Placental epithelial cell (primary cell): ENCODE data around the gene DPH7. TPM values are rescaled to one million over a fixed set of nuclear protein-coding genes. Genes with fewer than 3 reads are reported as not detected.

ENCODE experiments used
- total RNA-seq: library from RNA; depleted of rRNA; stranded (reverse); fragments of >200 nt; gene quantifications from 2 replicates; pipeline ENCODE4 v1.2.3, GENCODE V29; 2012

DPH7 gene
- total RNA-seq, result 17.1 and 17.3 TPM in 2 replicates

DNA sequence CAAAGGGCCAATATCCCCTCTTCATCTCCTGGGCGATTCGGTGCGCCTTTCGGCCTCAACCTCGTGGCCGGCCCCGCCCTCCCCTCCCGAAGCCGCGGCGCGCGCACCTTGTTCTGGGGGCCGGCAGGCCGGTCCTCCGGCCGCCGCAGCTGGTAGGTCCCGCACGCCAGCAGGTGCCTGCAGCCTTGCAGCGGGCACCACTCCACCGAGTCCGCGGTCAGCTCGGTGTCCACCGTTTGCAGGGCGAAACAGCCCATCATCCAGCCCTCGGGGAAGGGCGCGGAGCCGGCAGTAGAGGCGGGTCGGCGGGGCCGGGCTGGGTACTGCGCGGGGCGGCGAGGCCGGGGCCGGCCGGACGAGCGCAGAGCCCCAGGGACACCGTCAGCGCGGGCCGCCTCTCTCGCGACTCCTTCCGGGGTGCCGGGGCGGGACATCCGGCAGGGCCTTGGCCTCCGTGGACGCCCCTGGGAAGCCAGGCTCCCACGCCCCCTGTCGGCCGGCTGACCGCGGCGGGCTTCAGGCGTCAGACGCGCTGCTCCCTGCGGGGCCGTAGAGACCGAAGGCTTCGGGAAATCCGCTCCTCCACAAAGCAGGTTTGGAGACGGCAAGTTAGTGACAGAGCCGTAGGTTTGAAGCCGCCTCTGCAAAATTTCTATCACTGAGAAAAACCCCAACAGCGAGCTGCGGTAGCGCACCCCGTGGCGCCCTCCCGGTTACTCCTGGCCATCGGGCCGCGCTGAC, at the start of gene DPH7:
Gene DPH7, minus strand, starts transcription at position 408 of the 741 bp plus-strand sequence. Its CDS starts 148 bp downstream, at position 260.

GRCh38 chr9:137618105-137619067, 39.7 kb upstream of the DPH7 start, which contains the start of gene EHMT1:
Gene EHMT1 (plus strand): TSS chr9:137619005. CDS start chr9:137619029, 24 bp downstream.

DNA sequence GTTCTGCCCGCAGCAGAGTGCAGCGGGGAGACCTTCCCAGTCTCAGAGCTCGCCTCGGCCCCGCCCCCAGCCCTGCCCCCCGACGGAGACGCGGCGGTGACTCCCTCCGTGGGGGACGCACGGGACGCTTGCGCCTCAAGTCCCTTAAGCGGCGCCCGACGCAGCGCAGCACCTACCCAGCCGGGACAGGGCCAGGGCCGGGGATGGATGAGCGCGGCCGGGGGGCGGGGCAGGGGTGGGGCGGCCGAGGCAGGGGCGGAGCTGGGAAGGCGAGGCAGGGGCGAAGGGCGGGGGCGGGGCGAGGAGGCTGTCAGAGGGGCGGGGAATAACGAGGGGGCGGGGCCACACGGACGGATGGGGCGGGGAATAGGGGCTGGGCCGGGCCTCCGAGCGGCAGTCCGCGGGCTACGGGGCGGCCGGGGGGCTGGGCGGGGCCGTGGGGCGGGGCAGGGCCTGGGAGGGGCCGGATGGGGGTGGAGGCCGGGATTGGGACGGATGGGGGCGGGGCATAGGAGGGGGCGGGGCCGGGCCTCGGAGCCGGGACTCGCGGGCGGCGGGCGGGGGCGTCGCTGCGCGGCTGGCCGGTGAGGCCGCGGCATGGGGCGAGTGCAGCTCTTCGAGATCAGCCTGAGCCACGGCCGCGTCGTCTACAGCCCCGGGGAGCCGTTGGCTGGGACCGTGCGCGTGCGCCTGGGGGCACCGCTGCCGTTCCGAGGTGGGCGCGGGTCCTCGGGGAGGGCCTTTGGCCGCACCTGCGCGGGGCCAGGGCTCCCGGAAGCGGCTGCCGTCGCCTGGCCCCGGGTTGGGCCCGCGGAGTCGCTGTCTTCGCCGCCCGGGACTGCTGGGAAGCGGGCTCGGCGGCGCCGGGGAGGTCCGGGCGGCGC, 26.6 kb upstream of the DPH7 start, which contains the start of gene ARRDC1:
Gene ARRDC1, plus strand, starts transcription at position 566 of the 884 bp plus-strand sequence. Its CDS starts 32 bp downstream, at position 598.

DNA sequence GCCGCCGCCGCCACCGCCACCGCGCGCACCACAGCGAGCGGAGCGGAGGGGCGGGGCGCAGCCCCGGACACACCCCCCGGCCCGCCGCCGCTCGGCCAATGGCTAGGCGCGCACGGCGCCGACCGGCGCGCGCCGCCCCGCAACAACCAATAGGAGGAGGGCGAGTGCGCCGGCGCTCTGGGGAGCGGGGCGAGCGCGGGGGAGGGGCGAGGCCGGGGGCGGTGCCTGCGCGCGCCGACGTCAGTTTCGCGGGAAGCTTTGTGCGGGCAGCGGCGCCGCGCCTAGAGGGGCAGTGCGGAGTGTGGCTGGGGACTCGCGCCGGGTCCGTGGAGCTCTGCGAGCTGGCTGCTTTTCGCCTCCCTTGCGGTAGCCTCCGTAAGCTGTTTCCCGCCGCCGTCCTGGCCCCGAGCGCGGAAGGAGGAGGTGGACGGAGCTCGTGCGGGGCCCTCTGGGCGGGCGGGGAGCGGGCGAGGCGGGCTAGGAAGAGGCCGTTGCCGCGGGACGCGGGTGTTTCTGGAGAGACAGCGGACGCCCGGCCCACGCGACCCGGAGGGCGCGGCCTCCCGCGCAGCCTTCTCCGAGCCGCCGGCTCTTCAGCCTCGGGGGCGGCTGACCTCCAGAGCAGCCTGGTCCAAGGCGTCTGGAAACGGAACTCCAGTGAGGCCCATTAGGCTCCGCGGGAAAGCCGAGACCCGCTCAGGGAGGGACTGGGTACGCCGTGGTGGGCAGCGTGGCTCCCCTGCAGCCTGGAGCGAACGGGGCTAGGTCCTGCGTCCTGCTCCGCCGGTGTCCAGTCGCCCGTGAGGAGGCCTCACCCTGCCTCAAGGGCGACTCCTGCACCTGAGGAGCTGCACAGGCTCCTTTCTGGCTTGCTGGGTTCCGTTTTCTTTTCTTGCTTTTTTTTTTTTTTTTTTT, 12.0 kb upstream of the DPH7 start, which contains the start of gene ZMYND19:
Gene ZMYND19, minus strand, starts transcription at position 44 of the 915 bp plus-strand sequence. CDS start 249 bp downstream, outside the sequence.

DNA sequence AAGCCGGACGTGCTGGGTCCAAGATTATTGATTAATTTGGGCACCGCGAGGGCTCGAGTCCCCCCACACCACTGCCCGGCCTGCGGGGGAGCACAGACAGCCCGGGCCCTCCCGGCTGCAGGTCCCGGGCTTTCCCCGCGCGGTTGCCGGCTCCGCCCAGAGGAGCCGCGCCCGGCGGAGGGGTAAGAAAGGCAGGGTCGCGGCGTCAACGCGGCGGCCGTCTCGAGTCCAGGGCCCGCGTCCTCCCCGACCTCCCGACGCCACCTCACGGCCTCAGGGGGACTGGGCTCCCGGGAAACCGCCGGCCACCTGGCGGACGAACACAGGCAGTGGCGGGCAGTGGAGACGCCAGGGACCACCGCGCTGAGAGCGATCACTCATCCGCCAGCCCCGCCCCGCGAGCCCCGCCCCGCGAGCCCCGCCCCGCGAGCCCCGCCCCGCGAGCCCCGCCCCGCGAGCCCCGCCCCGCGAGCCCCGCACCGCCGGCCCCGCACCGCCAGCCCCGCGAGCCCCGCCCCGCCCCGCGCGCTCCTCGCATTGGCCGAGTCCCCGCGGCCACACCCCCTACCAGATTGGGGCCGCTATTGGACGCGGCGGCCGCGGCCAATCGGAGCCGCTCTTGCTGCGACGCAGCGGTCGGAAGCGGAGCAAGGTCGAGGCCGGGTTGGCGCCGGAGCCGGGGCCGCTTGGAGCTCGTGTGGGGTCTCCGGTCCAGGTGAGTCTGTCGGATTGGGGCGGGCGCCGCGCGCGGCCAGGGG, 27.3 kb downstream of the DPH7 start, which contains the start of gene MRPL41:
Gene MRPL41, plus strand, starts transcription at position 616 of the 758 bp plus-strand sequence. CDS start 203 bp downstream, outside the sequence.

GRCh38 chr9:137550231-137550621, 28.5 kb downstream of the DPH7 start, which contains the start of gene PNPLA7:
Gene PNPLA7 (minus strand): TSS chr9:137550402. CDS start chr9:137550197, 205 bp downstream.

Other genes starting within 250 kb of the DPH7 start
- 3.6 and 10.6 TPM in 2 replicates for gene EXD3, start 155.8 kb downstream of the DPH7 start, total RNA-seq
- gene NOXA1, start 155.5 kb downstream of the DPH7 start, total RNA-seq, result 0.39 and 0.43 TPM in 2 replicates
- not detected in 2 replicates for gene ENTPD8, start 137.6 kb downstream of the DPH7 start, total RNA-seq
- gene NSMF, start 119.6 kb downstream of the DPH7 start, total RNA-seq, result 30.2 and 43.8 TPM in 2 replicates
- 2.1 and 4.7 TPM in 2 replicates for gene PNPLA7, start 28.5 kb downstream of the DPH7 start, total RNA-seq
- 29.8 and 32.6 TPM in 2 replicates for gene MRPL41, start 27.0 kb downstream of the DPH7 start, total RNA-seq
- 15.7 and 16.8 TPM in 2 replicates for gene ZMYND19, start 11.6 kb upstream of the DPH7 start, total RNA-seq
- 130 and 144 TPM in 2 replicates for gene ARRDC1, start 26.8 kb upstream of the DPH7 start, total RNA-seq
- gene EHMT1, start 40.1 kb upstream of the DPH7 start, total RNA-seq, result 74.1 and 89.1 TPM in 2 replicates